ENCODE measurements around the gene DDIAS.

DNA sequence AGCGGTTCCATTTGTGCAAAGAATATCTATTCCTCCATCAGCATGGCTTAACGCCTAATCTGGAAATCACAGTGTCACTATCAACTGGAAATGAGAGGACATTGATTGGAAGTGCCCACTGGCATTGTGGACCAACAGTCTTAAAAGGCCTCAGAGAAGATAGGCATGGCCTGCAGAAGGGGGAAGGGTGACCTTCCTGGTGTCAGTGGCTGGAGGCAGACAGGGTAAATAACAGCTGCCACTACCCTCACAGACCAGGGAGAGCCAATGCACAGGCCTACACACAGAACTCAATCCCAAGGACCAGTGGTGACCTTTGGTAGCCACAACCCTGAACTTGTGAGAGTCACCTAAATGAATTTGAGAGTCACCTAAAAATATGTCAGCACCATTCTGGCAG is 36.0 kb downstream of the DDIAS start:
- TF ChIP-seq, protein P1, sequence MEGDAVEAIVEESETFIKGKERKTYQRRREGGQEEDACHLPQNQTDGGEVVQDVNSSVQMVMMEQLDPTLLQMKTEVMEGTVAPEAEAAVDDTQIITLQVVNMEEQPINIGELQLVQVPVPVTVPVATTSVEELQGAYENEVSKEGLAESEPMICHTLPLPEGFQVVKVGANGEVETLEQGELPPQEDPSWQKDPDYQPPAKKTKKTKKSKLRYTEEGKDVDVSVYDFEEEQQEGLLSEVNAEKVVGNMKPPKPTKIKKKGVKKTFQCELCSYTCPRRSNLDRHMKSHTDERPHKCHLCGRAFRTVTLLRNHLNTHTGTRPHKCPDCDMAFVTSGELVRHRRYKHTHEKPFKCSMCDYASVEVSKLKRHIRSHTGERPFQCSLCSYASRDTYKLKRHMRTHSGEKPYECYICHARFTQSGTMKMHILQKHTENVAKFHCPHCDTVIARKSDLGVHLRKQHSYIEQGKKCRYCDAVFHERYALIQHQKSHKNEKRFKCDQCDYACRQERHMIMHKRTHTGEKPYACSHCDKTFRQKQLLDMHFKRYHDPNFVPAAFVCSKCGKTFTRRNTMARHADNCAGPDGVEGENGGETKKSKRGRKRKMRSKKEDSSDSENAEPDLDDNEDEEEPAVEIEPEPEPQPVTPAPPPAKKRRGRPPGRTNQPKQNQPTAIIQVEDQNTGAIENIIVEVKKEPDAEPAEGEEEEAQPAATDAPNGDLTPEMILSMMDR (IDR thresholded peaks at IDR 0.05): no peak
- TF ChIP-seq POLR2A (IDR thresholded peaks at IDR 0.05; ENCODE audit: low read depth) (no peak), EP300 (IDR thresholded peaks at IDR 0.05) (no peak)

Data from esophagus muscularis mucosa (tissue), 4 donors.